SK-N-SH (cell line): ENCODE measurements around the gene CBY2. TPM values are rescaled to one million over a fixed set of nuclear protein-coding genes. Genes with fewer than 3 reads are reported as not detected.

Experiments used
- CTCF ChIA-PET: fragments of 300-600, 350-600 bp; formaldehyde crosslinking; extraction: SDS; loops from one replicate; lab custom pipeline; 2021; lab: Yijun Ruan, JAX
- POLR2A ChIA-PET: fragments of 350-600 bp; sonication (Branson Sonifier 250); formaldehyde crosslinking; extraction: SDS; loops from one replicate; lab custom pipeline; 2020; ENCODE audit warnings: antibody characterized with exemption, inconsistent platforms; lab: Yijun Ruan, JAX
- DNase-seq: peaks from one replicate; pipeline ENCODE4 v3.0.0; 2012
- H2AFZ ChIP-seq: fragments of 200-600 bp; sonication (generic); 2 replicates; pipeline ENCODE4 v1.8.1; 2016; ENCODE audit warnings: antibody characterized with exemption, mild to moderate bottlenecking, low read depth
- H3F3A ChIP-seq: fragments of 200-600 bp; sonication (generic); replicated peaks from 2 replicates; pipeline ENCODE3; 2016; ENCODE audit warnings: antibody characterized with exemption, mild to moderate bottlenecking; ENCODE audit not compliant: insufficient read depth
- H3K27ac ChIP-seq, 2 experiments: fragments of 200-500 bp in 1 of 2; fragments of 200-600 bp in 1 of 2; sonication (Bioruptor generic) in 1 of 2; sonication (generic), shearing (Covaris generic) in 1 of 2; 2 replicates each; pipeline versions ENCODE4 v1.5.1 to v1.6.1; 2014 to 2016; ENCODE audit warnings: low read depth in 2 of 2, inconsistent platforms in 1 of 2, low read length in 1 of 2, mild to moderate bottlenecking in 1 of 2, mixed read lengths in 1 of 2
- H3K27me3 ChIP-seq: fragments of 200-600 bp; sonication (generic), shearing (Covaris generic); 2 replicates; pipeline ENCODE4 v1.6.1; 2016; ENCODE audit warnings: mixed run types; ENCODE audit not compliant: insufficient read depth
- H3K36me3 ChIP-seq, 2 experiments: fragments of 200-500 bp in 1 of 2; fragments of 200-600 bp in 1 of 2; sonication (Bioruptor generic) in 1 of 2; sonication (generic) in 1 of 2; replicated peaks in 1 of 2; 2 replicates each; pipeline versions ENCODE3 to v1.5.1; 2014 to 2016; ENCODE audit warnings: low read length in 1 of 2, mild to moderate bottlenecking in 1 of 2; ENCODE audit not compliant: insufficient read depth in 2 of 2, control insufficient read depth in 1 of 2
- H3K4me1 ChIP-seq, 2 experiments: fragments of 200-500 bp in 1 of 2; fragments of 200-600 bp in 1 of 2; sonication (Bioruptor generic) in 1 of 2; sonication (generic), shearing (Covaris generic) in 1 of 2; 2 replicates each; pipeline versions ENCODE4 v1.5.1 to v1.6.1; 2014 to 2016; ENCODE audit warnings: low read depth in 1 of 2, low read length in 1 of 2, mixed run types in 1 of 2; ENCODE audit not compliant: insufficient read depth in 2 of 2, control insufficient read depth in 1 of 2
- H3K4me2 ChIP-seq: fragments of 200-600 bp; sonication (generic), shearing (Covaris generic); 2 replicates; pipeline ENCODE4 v1.6.1; 2017; ENCODE audit warnings: mixed run types
- H3K4me3 ChIP-seq, 2 experiments: fragments of 200-500 bp in 1 of 2; fragments of 200-600 bp in 1 of 2; sonication (Bioruptor generic) in 1 of 2; sonication (generic), shearing (Covaris generic) in 1 of 2; 2 replicates each; pipeline versions ENCODE4 v1.5.1 to v1.8.1; 2014 to 2016; ENCODE audit warnings: low read depth in 2 of 2, inconsistent platforms in 1 of 2, low read length in 1 of 2, mild to moderate bottlenecking in 1 of 2, mixed read lengths in 1 of 2, moderate library complexity in 1 of 2
- H3K79me2 ChIP-seq: fragments of 200-600 bp; sonication (generic); 2 replicates; pipeline ENCODE4 v1.8.1; 2017; ENCODE audit warnings: mild to moderate bottlenecking; ENCODE audit not compliant: insufficient read depth
- H3K9ac ChIP-seq: fragments of 200-600 bp; sonication (generic); 2 replicates; pipeline ENCODE4 v1.6.1; 2017; ENCODE audit warnings: mixed run types
- H3K9me2 ChIP-seq: fragments of 200-600 bp; sonication (generic); 2 replicates; pipeline ENCODE4 v1.6.1; 2017; ENCODE audit warnings: mixed run types
- H3K9me3 ChIP-seq: fragments of 200-600 bp; sonication (generic); 2 replicates; pipeline ENCODE4 v1.6.1; 2017; ENCODE audit warnings: mixed run types, mild to moderate bottlenecking, moderate library complexity
- H4K20me1 ChIP-seq: fragments of 200-600 bp; sonication (generic); 2 replicates; pipeline ENCODE4 v1.6.1; 2017; ENCODE audit warnings: mild to moderate bottlenecking, mixed run types; ENCODE audit not compliant: insufficient read depth
- CTCF ChIP-seq: fragments of 200-600 bp; sonication (generic); IDR thresholded peaks from 2 replicates; pipeline ENCODE4 v1.6.1; 2017; ENCODE audit warnings: antibody characterized with exemption, mild to moderate bottlenecking, moderate library complexity
- EZH2phosphoT487 ChIP-seq: fragments of 200-600 bp; sonication (generic); IDR thresholded peaks from 2 replicates; pipeline ENCODE4 v1.6.1; 2017; ENCODE audit warnings: low read depth, mixed run types, mild to moderate bottlenecking, antibody characterized with exemption, moderate library complexity, borderline replicate concordance
- FOSL2 ChIP-seq: IDR thresholded peaks from 2 replicates; pipeline ENCODE4 v1.4.0; 2012; ENCODE audit warnings: low read depth, mild to moderate bottlenecking, moderate library complexity, borderline replicate concordance
- FOXM1 ChIP-seq: IDR thresholded peaks from 2 replicates; pipeline ENCODE4 v1.4.0; 2012; ENCODE audit warnings: low read depth, mild to moderate bottlenecking
- GATA2 ChIP-seq: sonication (generic); formaldehyde crosslinking; IDR thresholded peaks from 2 replicates; pipeline ENCODE4 v1.5.0; 2020; ENCODE audit warnings: mild to moderate bottlenecking, missing genetic modification reagents
- JUND ChIP-seq: IDR thresholded peaks from 2 replicates; pipeline ENCODE4 v1.4.0; 2012
- MAX ChIP-seq: IDR thresholded peaks from 2 replicates; pipeline ENCODE4 v1.4.0; 2012; ENCODE audit warnings: low read depth
- NFIC ChIP-seq: IDR thresholded peaks from 2 replicates; pipeline ENCODE4 v1.4.0; 2012; ENCODE audit warnings: borderline replicate concordance
- NRF1 ChIP-seq: IDR thresholded peaks from 2 replicates; pipeline ENCODE4 v1.6.1; 2012; ENCODE audit warnings: low read depth, mild to moderate bottlenecking, low read length
- POLR2AphosphoS5 ChIP-seq: IDR thresholded peaks from 2 replicates; pipeline ENCODE4 v1.6.1; 2012; ENCODE audit warnings: low read depth, low read length
- RCOR1 ChIP-seq: fragments of 150-350 bp; IDR thresholded peaks from 2 replicates; pipeline ENCODE4 v1.6.1; 2017; ENCODE audit warnings: antibody characterized with exemption, low read length
- RFX5 ChIP-seq: IDR thresholded peaks from 2 replicates; pipeline ENCODE4 v1.6.1; 2012; ENCODE audit warnings: mild to moderate bottlenecking, improper control_type of control experiment, low read length
- SMC3 ChIP-seq: IDR thresholded peaks from 2 replicates; pipeline ENCODE4 v1.6.1; 2012; ENCODE audit warnings: low read depth, low read length, improper control_type of control experiment
- TAF1 ChIP-seq: IDR thresholded peaks from 2 replicates; pipeline ENCODE4 v1.6.1; 2012; ENCODE audit warnings: low read depth, mild to moderate bottlenecking, low read length, moderate library complexity, borderline replicate concordance
- TCF12 ChIP-seq: IDR thresholded peaks from 2 replicates; pipeline ENCODE4 v1.4.0; 2012
- USF2 ChIP-seq: fragments of 150-350 bp; IDR thresholded peaks from 2 replicates; pipeline ENCODE4 v1.6.1; 2017; ENCODE audit warnings: antibody characterized with exemption, low read length, low read depth, borderline replicate concordance
- YY1 ChIP-seq: IDR thresholded peaks from 2 replicates; pipeline ENCODE4 v1.4.0; 2012; ENCODE audit warnings: low read depth, mild to moderate bottlenecking
- ZBTB33 ChIP-seq: IDR thresholded peaks from 2 replicates; pipeline ENCODE4 v1.4.0; 2012; ENCODE audit warnings: low read depth, borderline replicate concordance
- WGBS: methylation state at CpG from one replicate; pipeline ENCODE4 v1.1.6; 2017; ENCODE audit warnings: low lambda C conversion rate; 5-methylcytosine and 5-hydroxymethylcytosine counted together
- polyA plus RNA-seq, 3 experiments: library from polyadenylated mRNA; depleted of rRNA; stranded (reverse); fragments of >200 nt; gene quantifications; 2 replicates each; pipeline ENCODE4 v1.2.3, GENCODE V29; 2012

Gene CBY2
- polyA plus RNA-seq, 1 of the 3 experiments (the other 2 are of a cell fraction), result not detected

- WGBS, result 81% methylated on average over 16 of the region's 18 CpGs
- Histone ChIP-seq H3K27me3 (no peaks in the 10 kb centered on the region), H3K4me2 (no peak overlapping the region)
Observed at GRCh38 chr13:45714170-45714569, 12.1 kb downstream of the CBY2 start.

More at GRCh38 chr13:45714170-45714569, 12.1 kb downstream of the CBY2 start:
- CTCF ChIA-PET, result no interaction called here
- no peak overlapping the region for H2AFZ ChIP-seq
- no peaks in the 10 kb centered on the region for H3K4me1 ChIP-seq
- POLR2A ChIA-PET, result no interaction called here
- H3F3A ChIP-seq, result no peaks in the 10 kb centered on the region
- DNase-seq, result no peak
- H3K9me2 ChIP-seq, result no peaks in the 10 kb centered on the region
- no peaks in the 10 kb centered on the region for H4K20me1 ChIP-seq
- no peaks in the 10 kb centered on the region for H3K79me2 ChIP-seq
- H3K4me3 ChIP-seq, result no peak overlapping the region
- no peak for TF ChIP-seq YY1
- TF ChIP-seq FOSL2, result no peak
- TF ChIP-seq USF2, result no peak
- no peak for TF ChIP-seq JUND
- TF ChIP-seq FOXM1, result no peak
- TF ChIP-seq NRF1, result no peak
- TF ChIP-seq RCOR1, result no peak
- TF ChIP-seq ZBTB33, result no peak
- no peak for TF ChIP-seq MAX
- TF ChIP-seq CTCF, result no peak
- TF ChIP-seq TAF1, result no peak
- TF ChIP-seq EZH2phosphoT487, result no peak
- TF ChIP-seq GATA2 (CRISPR knock-in tag), result no peak
- TF ChIP-seq TCF12, result no peak
- TF ChIP-seq POLR2AphosphoS5, result no peak
- no peak for TF ChIP-seq NFIC
- TF ChIP-seq SMC3, result no peak
- no peak for TF ChIP-seq RFX5
- H3K9me3 ChIP-seq, result no peaks in the 10 kb centered on the region
- H3K27ac ChIP-seq, result no peak overlapping the region
- H3K9ac ChIP-seq, result no peak overlapping the region
- H3K36me3 ChIP-seq, result no peaks in the 10 kb centered on the region
